ENCODE data around the gene NOC2L.

DNA sequence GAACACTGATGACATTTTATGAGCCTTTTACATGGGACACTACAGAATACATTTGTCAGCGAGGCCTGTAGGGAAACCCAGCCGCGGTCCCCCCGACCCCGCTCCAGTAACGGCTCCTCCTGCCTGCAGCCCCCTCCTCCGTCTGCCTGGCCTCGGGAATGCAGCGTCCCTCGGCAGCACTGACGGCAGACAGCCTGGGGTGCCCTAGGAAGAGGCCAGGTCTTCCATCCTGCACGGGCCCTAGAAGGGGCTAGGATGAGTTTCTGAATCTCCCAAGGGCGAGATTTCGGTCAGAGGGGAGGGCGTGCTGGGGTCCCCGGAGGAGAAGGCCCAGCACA is 26.9 kb downstream of the NOC2L start:
- TF ChIP-seq, protein P1, sequence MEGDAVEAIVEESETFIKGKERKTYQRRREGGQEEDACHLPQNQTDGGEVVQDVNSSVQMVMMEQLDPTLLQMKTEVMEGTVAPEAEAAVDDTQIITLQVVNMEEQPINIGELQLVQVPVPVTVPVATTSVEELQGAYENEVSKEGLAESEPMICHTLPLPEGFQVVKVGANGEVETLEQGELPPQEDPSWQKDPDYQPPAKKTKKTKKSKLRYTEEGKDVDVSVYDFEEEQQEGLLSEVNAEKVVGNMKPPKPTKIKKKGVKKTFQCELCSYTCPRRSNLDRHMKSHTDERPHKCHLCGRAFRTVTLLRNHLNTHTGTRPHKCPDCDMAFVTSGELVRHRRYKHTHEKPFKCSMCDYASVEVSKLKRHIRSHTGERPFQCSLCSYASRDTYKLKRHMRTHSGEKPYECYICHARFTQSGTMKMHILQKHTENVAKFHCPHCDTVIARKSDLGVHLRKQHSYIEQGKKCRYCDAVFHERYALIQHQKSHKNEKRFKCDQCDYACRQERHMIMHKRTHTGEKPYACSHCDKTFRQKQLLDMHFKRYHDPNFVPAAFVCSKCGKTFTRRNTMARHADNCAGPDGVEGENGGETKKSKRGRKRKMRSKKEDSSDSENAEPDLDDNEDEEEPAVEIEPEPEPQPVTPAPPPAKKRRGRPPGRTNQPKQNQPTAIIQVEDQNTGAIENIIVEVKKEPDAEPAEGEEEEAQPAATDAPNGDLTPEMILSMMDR (conservative IDR thresholded peaks at IDR 0.05; ENCODE audit: low read length) = no peak
- no peak for TF ChIP-seq EZH2phosphoT487 (IDR thresholded peaks at IDR 0.05; ENCODE audit: borderline replicate concordance, low read depth, low read length)

All from OCI-LY7 (cell line).